HepG2 (cell line): ENCODE results near the gene PRPF4. TPM values are rescaled to one million over a fixed set of nuclear protein-coding genes. Genes with fewer than 3 reads are reported as not detected.

Experiments
- ATAD3A ChIP-seq: sonication (generic); formaldehyde crosslinking; IDR thresholded peaks from 2 replicates; pipeline ENCODE4 v1.4.0; 2020; ENCODE audit warnings: missing genetic modification reagents
- ATRX ChIP-seq: sonication (generic); formaldehyde crosslinking; IDR thresholded peaks from 2 replicates; pipeline ENCODE4 v1.4.0; 2020; ENCODE audit warnings: missing genetic modification reagents, borderline replicate concordance
- EEA1 ChIP-seq: sonication (generic); formaldehyde crosslinking; IDR thresholded peaks from 2 replicates; pipeline ENCODE4 v1.5.1; 2020; ENCODE audit warnings: mild to moderate bottlenecking, missing genetic modification reagents, borderline replicate concordance
- IKZF4 ChIP-seq: sonication (generic); formaldehyde crosslinking; IDR thresholded peaks from 2 replicates; pipeline ENCODE4 v1.5.1; 2020; ENCODE audit warnings: borderline replicate concordance, mild to moderate bottlenecking, low read depth, missing genetic modification reagents; ENCODE audit errors: not compliant biosample characterization
- JUN ChIP-seq: sonication (generic); formaldehyde crosslinking; IDR thresholded peaks from 2 replicates; pipeline ENCODE4 v1.4.0; 2020; ENCODE audit warnings: mild to moderate bottlenecking, missing genetic modification reagents
- KLF9 ChIP-seq: IDR thresholded peaks from 2 replicates; pipeline ENCODE4 v1.6.1; 2016; ENCODE audit warnings: low read depth
- LCORL ChIP-seq, 2 experiments: fragments of 450-650 bp in 1 of 2; sonication (generic) in 1 of 2; formaldehyde crosslinking in 1 of 2; IDR thresholded peaks; 2 replicates each; pipeline versions ENCODE4 v1.5.0 to v1.6.1; 2017 to 2020; ENCODE audit warnings: antibody characterized with exemption in 1 of 2, missing genetic modification reagents in 1 of 2
- MXD4 ChIP-seq: IDR thresholded peaks from 2 replicates; pipeline ENCODE4 v1.6.1; 2016; ENCODE audit warnings: mild to moderate bottlenecking, missing biosample characterization, missing genetic modification reagents
- NRL ChIP-seq: sonication (generic); formaldehyde crosslinking; IDR thresholded peaks from 2 replicates; pipeline ENCODE4 v1.5.0; 2020; ENCODE audit warnings: missing genetic modification reagents, mild to moderate bottlenecking, moderate library complexity, borderline replicate concordance
- RFX3 ChIP-seq: IDR thresholded peaks from 2 replicates; pipeline ENCODE4 v1.6.1; 2016; ENCODE audit warnings: missing biosample characterization, missing genetic modification reagents
- SIN3A ChIP-seq: IDR thresholded peaks from 2 replicates; pipeline ENCODE4 v1.6.1; 2011; ENCODE audit warnings: low read depth, mild to moderate bottlenecking, control low read depth, low read length, borderline replicate concordance
- SNAI1 ChIP-seq: sonication (generic); formaldehyde crosslinking; IDR thresholded peaks from 2 replicates; pipeline ENCODE4 v1.5.0; 2020; ENCODE audit warnings: mild to moderate bottlenecking, missing genetic modification reagents, borderline replicate concordance
- SP5 ChIP-seq: IDR thresholded peaks from 2 replicates; pipeline ENCODE4 v1.6.1; 2016; ENCODE audit warnings: low read depth, borderline replicate concordance
- TAF1 ChIP-seq: sonication (generic); formaldehyde crosslinking; IDR thresholded peaks from 2 replicates; pipeline ENCODE4 v1.4.0; 2020; ENCODE audit warnings: missing genetic modification reagents
- TARDBP ChIP-seq: sonication (generic); formaldehyde crosslinking; IDR thresholded peaks from 2 replicates; pipeline ENCODE4 v1.8.0; 2022; ENCODE audit warnings: mild to moderate bottlenecking, missing genetic modification reagents
- ZBTB1 ChIP-seq: sonication (generic); formaldehyde crosslinking; IDR thresholded peaks from 2 replicates; pipeline ENCODE4 v1.4.0; 2020; ENCODE audit warnings: missing genetic modification reagents, borderline replicate concordance
- ZFX ChIP-seq: sonication (generic); formaldehyde crosslinking; IDR thresholded peaks from 2 replicates; pipeline ENCODE4 v1.4.0; 2020; ENCODE audit warnings: mild to moderate bottlenecking, low read depth, missing genetic modification reagents, moderate library complexity
- ZKSCAN1 ChIP-seq: fragments of 150-350 bp; IDR thresholded peaks from 2 replicates; pipeline ENCODE4 v1.6.1; 2014; ENCODE audit warnings: low read length
- ZNF205 ChIP-seq: IDR thresholded peaks from 2 replicates; pipeline ENCODE4 v1.6.1; 2018; ENCODE audit warnings: missing biosample characterization, missing genetic modification reagents
- ZNF501 ChIP-seq: sonication (generic); formaldehyde crosslinking; IDR thresholded peaks from 2 replicates; pipeline ENCODE4 v1.5.1; 2020; ENCODE audit warnings: mild to moderate bottlenecking, moderate library complexity, missing genetic modification reagents
- ZNF543 ChIP-seq: sonication (generic); formaldehyde crosslinking; IDR thresholded peaks from 2 replicates; pipeline ENCODE4 v1.4.0; 2020; ENCODE audit warnings: mild to moderate bottlenecking, missing genetic modification reagents
- ZNF644 ChIP-seq: IDR thresholded peaks from 2 replicates; pipeline ENCODE4 v1.6.1; 2016; ENCODE audit warnings: low read depth
- ZNF768 ChIP-seq: sonication (generic); formaldehyde crosslinking; IDR thresholded peaks from 2 replicates; pipeline ENCODE4 v1.4.0; 2020; ENCODE audit warnings: missing genetic modification reagents
- ZNF780A ChIP-seq: sonication (generic); formaldehyde crosslinking; IDR thresholded peaks from 2 replicates; pipeline ENCODE4 v1.8.0; 2022; ENCODE audit warnings: mild to moderate bottlenecking, missing genetic modification reagents, moderate library complexity
- ZNF891 ChIP-seq: sonication (generic); formaldehyde crosslinking; IDR thresholded peaks from 2 replicates; pipeline ENCODE4 v1.5.0; 2020; ENCODE audit warnings: mild to moderate bottlenecking, missing genetic modification reagents
- polyA plus RNA-seq, 8 experiments: library from polyadenylated mRNA; depleted of rRNA in 3 of 8; stranded (reverse) in 7 of 8; unstranded in 1 of 8; fragments of >200 nt; fragmentation: Illumina TruSeq in 4 of 8; extraction: Trizol in 4 of 8; gene quantifications; 2 replicates each; pipeline versions ENCODE4 v1.2.1 to v1.2.3, GENCODE V29; 2011 to 2016; ENCODE audit warnings: low read depth in 4 of 8, missing spikeins in 1 of 8, mixed read lengths in 1 of 8; ENCODE audit not compliant: insufficient read depth in 1 of 8
- total RNA-seq, 5 experiments: library from RNA; depleted of rRNA; stranded (reverse); fragments of >200 nt; fragmentation: Illumina TruSeq; extraction: Trizol; gene quantifications; 2 replicates each; pipeline ENCODE4 v1.2.3, GENCODE V29; 2016; ENCODE audit warnings: low read depth in 1 of 5
- TF ChIP-seq, protein P1 (sequence below): sonication (generic); formaldehyde crosslinking; IDR thresholded peaks from 2 replicates; pipeline ENCODE4 v1.5.0; 2020; ENCODE audit warnings: missing genetic modification reagents, mild to moderate bottlenecking, borderline replicate concordance
- TF ChIP-seq, protein P2 (sequence below): sonication (generic); formaldehyde crosslinking; conservative IDR thresholded peaks from 2 replicates; pipeline ENCODE4 v1.8.1; 2023; ENCODE audit warnings: missing genetic modification reagents

PRPF4 gene
- total and polyA plus RNA-seq, 2 of the 13 experiments (the other 11 are each of a cell fraction or from before 2014, with no cell fraction given), result 10.3 to 49.0 TPM

DNA sequence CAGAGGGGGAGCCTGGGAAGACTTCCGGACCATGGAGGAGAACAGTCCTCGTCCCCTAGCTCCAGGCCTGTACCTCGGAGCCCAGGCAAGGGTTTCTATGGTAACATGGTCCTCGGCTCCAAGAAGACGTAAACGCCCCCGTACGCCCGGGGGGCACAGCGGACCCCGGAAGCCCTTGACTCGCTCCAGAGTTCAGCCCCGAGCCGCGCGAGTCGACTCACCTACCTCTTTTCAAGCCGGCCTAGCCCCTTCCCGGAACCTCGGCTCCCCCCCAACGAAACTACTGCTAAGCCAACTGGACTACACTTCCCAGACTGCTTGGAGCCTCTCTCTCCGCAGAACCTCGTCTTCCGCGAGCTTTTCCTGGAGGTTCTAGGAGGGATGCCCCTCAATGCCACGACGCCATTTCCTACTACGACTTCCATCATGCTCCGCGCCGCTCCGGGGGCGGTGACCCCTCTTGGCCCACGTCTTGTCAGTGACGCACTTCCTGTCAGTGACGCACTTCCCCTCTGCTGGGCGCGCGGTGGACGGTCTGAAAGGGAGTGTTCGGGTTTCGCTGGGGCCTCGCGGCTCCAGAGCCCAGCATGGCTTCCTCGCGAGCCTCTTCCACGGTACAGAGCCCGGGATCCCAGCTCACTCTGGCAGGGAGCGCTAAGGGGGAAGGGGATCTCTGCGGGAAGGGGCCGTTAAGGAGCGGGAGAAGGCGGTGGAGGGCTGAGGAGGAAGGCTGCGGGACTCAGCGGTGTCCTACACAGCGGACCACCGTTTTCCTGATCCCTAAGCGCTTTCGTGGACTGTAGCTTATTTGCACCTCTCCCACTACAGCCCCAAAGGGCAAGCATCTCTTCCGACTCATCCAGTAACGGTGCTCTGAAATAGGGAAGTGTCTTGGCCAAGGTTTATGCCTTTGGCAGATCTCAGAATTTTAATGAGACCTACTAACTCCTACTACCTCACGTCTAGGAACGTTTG, at the start of gene PRPF4, which contains the start of gene CDC26 (continued):
- TF ChIP-seq, protein P1, sequence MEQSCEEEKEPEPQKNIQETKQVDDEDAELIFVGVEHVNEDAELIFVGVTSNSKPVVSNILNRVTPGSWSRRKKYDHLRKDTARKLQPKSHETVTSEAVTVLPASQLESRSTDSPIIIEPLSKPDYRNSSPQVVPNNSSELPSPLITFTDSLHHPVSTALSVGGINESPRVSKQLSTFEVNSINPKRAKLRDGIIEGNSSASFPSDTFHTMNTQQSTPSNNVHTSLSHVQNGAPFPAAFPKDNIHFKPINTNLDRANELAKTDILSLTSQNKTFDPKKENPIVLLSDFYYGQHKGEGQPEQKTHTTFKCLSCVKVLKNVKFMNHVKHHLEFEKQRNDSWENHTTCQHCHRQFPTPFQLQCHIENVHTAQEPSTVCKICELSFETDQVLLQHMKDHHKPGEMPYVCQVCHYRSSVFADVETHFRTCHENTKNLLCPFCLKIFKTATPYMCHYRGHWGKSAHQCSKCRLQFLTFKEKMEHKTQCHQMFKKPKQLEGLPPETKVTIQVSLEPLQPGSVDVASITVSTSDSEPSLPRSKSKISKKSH (CRISPR knock-in tag), result peak; percentile 85; the same call in 1 of the 2 replicates
- TF ChIP-seq EEA1 (CRISPR knock-in tag), result peak; percentile 70
- TF ChIP-seq KLF9, result peak; percentile 74; the same call in 1 of the 2 replicates
- TF ChIP-seq ATRX (CRISPR knock-in tag), result no peak
- TF ChIP-seq LCORL (IDR thresholded peaks at IDR 0.05), result no peak
- TF ChIP-seq LCORL (CRISPR knock-in tag; IDR thresholded peaks at IDR 0.05), result no peak; the same call in 1 of the 2 replicates
- 0 out of 2 replicates have a peak, but pooled peaks have one; percentile 71 for TF ChIP-seq NRL (CRISPR knock-in tag)
- peak; percentile 16; the same call in 1 of the 2 replicates for TF ChIP-seq RFX3 (CRISPR knock-in tag)
- peak; percentile 65 for TF ChIP-seq JUN (CRISPR knock-in tag)
- TF ChIP-seq MXD4 (CRISPR knock-in tag), result peak; percentile 85
- no peak for TF ChIP-seq SNAI1
- TF ChIP-seq IKZF4 (CRISPR knock-in tag), result peak; percentile 51
- TF ChIP-seq SP5 (CRISPR knock-in tag), result peak; percentile 61; the same call in 1 of the 2 replicates
- TF ChIP-seq, protein P2, sequence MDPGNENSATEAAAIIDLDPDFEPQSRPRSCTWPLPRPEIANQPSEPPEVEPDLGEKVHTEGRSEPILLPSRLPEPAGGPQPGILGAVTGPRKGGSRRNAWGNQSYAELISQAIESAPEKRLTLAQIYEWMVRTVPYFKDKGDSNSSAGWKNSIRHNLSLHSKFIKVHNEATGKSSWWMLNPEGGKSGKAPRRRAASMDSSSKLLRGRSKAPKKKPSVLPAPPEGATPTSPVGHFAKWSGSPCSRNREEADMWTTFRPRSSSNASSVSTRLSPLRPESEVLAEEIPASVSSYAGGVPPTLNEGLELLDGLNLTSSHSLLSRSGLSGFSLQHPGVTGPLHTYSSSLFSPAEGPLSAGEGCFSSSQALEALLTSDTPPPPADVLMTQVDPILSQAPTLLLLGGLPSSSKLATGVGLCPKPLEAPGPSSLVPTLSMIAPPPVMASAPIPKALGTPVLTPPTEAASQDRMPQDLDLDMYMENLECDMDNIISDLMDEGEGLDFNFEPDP (CRISPR knock-in tag), result no peak
- TF ChIP-seq ZNF543 (CRISPR knock-in tag), result 0 out of 2 replicates have a peak, but pooled peaks have one; percentile 25
- TF ChIP-seq ZNF891 (CRISPR knock-in tag), result no peak; the same call in 1 of the 2 replicates
- TF ChIP-seq ZNF501 (CRISPR knock-in tag), result peak; percentile 90
- TF ChIP-seq ZNF205 (CRISPR knock-in tag), result 0 out of 2 replicates have a peak, but pooled peaks have one; percentile 23
- peak; percentile 88 for TF ChIP-seq TARDBP (CRISPR knock-in tag)
- TF ChIP-seq ATAD3A (CRISPR knock-in tag), result no peak
- TF ChIP-seq ZNF644 (CRISPR knock-in tag), result no peak
- TF ChIP-seq ZNF768 (CRISPR knock-in tag), result peak; percentile 57; the same call in 1 of the 2 replicates
- TF ChIP-seq ZFX (CRISPR knock-in tag), result peak; percentile 90
- TF ChIP-seq TAF1, result peak; percentile 81
- no peak for TF ChIP-seq ZNF780A (CRISPR knock-in tag)
- peak; percentile 60; the same call in 1 of the 2 replicates for TF ChIP-seq SIN3A
- TF ChIP-seq ZKSCAN1, result no peak
- no peak for TF ChIP-seq ZBTB1 (CRISPR knock-in tag)
